Gastrocnemius medialis (tissue), 4 donors: ENCODE measurements around the gene SERPINA1.

Experiments
- POLR2A ChIP-seq, 2 donors: fragments of 450-650 bp; IDR thresholded peaks; one replicate each; pipeline ENCODE4 v1.6.1; 2017; ENCODE audit warnings: antibody characterized with exemption in 2 of 2, mild to moderate bottlenecking in 2 of 2, moderate library complexity in 2 of 2
- TF ChIP-seq, protein P1 (sequence below), 5 experiments: fragments of 450-650 bp in 3 of 5; fragments of 200-600 bp in 2 of 5; sonication (generic) in 2 of 5; IDR thresholded peaks in 4 of 5; conservative IDR thresholded peaks in 1 of 5; 1 replicate in 4 of 5; 2 replicates in 1 of 5; pipeline ENCODE4 v1.5.1; 2016 to 2019; ENCODE audit warnings: antibody characterized with exemption in 5 of 5, mild to moderate bottlenecking in 3 of 5, moderate library complexity in 3 of 5

DNA sequence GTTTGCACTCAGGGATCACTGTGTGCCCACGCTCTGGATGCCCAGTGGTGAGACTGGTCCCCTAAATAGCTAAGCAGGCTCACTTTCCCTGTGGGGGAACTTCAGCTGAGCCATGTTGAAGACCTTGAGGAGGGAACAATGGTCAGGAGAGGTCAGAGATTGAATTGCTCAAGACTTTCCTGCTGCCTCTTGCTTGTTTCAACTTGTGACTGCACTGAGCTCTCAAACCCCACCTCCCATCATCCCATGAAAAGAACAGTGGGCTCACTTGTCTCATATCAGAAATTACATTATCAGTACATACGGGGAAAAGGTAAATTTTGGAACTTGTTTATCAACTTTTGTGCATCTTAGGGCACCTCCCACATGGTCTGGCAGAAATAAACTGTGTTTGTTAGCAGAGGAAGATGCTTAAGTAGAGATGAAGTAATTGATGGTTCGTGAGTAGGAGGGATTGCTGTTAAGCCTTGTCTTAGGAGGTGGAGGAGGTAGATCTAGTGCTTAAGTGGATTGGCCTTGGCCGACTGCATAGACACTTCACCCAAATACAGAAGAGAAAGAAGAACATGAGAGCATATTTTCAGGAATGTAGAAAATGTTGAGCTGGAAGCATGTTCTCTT is 15.0 kb upstream of the SERPINA1 start:
- TF ChIP-seq, protein P1, sequence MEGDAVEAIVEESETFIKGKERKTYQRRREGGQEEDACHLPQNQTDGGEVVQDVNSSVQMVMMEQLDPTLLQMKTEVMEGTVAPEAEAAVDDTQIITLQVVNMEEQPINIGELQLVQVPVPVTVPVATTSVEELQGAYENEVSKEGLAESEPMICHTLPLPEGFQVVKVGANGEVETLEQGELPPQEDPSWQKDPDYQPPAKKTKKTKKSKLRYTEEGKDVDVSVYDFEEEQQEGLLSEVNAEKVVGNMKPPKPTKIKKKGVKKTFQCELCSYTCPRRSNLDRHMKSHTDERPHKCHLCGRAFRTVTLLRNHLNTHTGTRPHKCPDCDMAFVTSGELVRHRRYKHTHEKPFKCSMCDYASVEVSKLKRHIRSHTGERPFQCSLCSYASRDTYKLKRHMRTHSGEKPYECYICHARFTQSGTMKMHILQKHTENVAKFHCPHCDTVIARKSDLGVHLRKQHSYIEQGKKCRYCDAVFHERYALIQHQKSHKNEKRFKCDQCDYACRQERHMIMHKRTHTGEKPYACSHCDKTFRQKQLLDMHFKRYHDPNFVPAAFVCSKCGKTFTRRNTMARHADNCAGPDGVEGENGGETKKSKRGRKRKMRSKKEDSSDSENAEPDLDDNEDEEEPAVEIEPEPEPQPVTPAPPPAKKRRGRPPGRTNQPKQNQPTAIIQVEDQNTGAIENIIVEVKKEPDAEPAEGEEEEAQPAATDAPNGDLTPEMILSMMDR (IDR thresholded peaks at IDR 0.05 in 4 of 5, conservative IDR thresholded peaks at IDR 0.05 in 1 of 5): no peak
- no peak for TF ChIP-seq POLR2A (IDR thresholded peaks at IDR 0.05)
